Activated CD8-positive, alpha-beta memory T cell treated with anti-CD3 and anti-CD28 coated beads, Interleukin-2, amount 50 U/mL, for 1 hour (primary cell): ENCODE results near the gene ITGAE.
"Not testable (repeated sequence)": the region's sequence is repeated elsewhere in the genome, so short reads cannot be mapped to it uniquely, and the experiment has no call there.

Experiments used
- DNase-seq: peaks from one replicate; pipeline ENCODE4 v3.0.0-alpha.2; 2020; ENCODE audit errors: extremely low read depth

Gene ITGAE

DNA sequence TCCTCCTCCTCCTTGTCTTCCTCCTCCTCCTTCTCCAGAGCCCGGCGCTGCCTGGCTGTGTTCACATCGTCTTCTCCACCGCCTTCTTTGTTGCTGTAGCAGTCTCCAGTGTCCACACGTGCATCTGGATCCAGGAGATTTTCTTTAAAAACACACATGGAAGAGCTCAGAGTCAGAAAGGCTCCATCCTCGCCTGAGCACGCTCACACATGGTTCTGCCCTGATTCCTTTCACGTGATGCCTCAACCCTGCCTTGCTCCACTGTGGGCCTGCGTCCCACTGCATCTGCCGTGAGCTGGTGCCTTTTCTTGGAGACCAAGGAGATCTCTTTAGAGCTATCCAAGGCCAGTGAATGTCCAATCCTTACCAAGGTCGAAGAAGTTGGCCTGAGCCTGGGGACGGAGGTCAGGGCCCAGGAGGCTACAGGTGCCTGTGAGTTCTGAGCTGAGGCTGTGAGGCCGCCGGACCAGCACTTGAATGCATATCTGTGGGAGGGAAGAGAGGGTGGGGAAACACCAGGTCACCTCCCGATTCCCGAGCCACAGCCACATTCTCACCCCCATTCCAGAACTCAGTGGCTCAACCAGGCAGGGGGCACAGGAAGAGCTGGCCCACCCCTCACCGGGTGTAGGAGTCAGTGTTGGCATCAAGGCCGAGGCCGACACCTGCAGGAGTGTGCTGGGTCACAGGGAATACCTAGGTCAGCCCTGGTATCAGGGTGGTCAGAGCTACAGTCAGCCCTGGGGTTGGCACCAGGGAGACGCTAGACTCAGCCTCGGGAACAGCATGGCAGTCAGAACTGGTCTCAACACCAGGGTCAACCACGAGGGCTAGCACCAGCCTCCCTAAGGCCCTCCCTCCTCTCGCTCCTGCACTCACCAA lies 39.7 kb downstream of the ITGAE start:
- no peak for DNase-seq

DNA sequence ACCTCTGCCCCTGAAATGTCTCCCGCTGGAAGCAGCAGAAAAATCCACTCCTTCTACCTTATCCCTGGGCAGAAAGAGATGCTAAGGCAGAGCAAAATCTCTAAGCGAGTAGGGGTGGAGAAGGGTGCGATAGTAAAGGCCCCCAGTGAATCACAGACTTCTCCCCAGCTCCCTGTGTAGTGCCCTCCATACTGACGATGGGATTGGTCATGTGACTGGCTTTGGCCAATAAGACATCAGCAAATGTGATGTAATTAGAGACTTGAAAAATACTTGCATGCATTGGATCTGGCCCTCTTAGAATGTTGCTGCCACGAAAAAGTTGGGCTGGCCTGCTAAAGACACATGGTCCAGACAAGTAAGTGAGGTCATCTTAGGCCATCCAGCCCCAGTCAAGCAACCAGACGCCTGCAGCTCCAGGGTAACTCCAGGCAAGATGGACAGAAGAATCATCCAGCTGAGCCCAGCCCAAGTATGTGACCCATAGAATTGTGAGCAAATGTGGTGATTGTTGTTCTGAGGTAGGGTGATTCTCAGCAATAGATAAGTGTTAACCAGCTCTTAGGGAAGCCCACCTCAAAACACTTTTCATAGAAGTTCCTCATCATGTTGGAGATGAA lies 41.3 kb downstream of the ITGAE start:
- no peak for DNase-seq

DNA sequence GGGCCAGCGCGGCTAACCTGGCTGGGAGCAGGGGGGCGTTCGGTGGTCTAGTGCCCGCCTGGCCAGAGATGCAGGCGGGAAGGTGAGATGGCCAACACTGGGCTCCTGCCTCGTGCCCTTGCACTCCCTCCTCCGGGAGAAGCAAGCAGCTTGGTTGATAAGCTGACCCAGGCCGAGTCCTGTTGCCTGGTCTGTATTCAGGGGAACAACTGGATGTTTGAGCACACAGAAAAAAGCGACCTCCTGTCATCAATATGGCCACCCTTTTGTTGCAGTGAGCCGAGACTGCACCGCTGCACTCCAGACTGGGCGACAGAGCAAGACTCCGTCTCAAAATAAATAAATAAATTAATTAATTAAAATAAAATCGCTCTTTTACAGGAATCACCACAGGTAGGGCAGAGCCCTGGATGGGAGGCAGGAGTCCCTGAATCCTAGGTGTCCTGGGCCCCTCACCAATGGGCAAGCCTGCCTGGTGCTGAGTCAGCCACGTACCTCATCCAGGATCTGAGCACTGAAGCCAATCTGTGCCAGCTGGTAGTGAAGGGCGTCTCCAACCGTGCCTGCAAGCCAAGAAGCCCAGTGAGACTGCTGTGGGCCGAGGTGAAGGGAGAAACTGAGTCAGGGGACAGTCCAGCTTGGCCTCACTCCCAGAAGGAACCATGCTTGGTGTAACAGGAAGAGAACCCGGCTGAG lies 45.5 kb downstream of the ITGAE start:
- DNase-seq, result no peak

DNA sequence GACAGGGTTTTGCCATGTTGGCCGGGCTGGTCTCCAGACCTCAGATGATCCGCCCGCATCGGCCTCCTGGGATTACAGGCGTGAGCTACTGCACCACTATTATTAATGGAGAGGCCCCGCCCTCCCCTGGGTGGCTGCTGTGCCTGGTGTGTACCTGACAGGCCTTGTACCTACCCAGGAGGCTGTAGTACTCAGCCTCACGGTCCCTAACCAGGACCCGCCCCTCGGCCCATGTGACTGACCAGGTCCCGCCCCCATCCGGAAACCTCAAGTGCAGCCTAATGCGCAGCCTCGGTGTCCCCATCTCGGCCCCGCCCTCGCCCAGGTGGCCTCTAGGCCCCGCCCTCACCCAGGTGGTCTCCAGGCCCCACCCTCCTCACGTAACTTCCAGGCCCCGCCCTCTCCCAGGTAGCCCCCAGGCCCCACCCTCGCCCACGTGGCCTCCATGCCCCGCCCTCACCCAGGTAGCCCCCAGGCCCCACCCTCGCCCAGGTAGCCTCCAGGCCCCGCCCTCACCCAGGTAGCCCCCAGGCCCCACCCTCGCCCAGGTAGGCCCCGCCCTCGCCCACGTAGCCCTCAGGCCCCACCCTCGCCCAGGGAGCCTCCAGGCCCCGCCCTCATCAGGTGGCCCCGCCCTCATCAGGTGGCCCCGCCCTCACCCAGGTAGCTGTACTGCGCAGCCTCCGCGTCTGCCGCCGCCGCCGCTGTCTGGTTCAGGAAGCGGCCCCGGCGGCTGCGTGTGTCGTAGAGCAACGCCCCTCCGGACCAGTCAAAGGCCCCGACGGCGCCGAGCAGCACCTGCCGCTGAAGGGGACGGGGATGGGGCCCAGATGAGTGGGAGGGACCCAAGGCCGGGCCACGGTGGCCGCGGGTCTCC lies 46.3 kb downstream of the ITGAE start:
- no peak for DNase-seq

DNA sequence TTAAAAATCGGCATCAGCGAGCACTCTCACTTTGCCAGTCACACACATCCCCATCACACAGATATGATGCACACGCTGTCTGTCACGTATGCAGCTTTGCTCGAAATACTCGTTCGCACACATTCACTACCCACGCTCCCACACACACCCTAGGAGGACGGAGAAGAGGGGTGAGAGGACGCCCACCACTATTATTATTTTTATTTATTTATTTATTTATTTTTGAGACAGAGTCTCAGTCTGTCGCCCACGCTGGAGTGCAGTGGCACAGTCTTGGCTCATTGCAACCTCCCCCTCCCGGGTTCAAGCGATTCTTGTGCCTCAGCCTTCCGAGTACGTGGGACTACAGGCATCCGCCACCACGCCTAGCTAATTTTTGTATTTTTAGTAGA lies 46.9 kb downstream of the ITGAE start:
- DNase-seq, result no peak

DNA sequence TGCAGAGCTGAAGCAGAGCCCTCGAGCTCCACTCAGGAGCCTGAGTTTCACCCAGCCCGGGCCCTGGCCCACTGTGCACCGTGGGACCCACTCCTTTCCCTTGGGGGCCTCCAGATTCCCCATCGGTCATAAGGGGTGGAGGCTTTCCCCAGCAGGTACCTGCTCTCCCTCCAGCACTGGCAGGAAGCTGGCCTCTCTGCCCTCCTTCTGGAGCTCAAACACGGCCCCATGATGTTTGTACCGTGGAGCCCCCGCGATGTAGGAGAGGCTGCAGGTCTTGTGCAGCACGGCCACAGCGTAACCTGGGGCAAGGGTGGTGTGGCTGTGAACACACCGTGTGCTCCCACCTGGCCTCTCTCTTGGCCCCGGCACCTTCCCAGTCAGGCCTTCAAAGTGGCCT lies 47.4 kb downstream of the ITGAE start:
- DNase-seq, result no peak

DNA sequence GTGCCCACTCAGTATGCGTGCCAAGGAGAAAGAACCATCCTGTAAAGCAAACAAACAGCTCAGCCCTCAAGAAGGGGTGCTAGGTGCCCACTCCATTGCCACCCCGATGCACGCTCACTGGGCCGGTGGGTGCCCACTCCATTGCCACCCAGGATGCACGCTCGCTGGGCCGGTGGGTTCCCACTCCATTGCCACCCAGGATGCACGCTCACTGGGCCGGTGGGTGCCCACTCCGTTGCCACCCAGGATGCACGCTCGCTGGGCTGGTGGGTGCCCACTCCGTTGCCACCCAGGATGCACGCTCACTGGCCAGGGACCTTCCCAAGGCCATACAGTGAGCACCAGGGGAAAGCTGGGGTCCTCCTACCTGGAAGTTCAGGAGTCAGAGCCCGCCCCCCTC lies 49.2 kb downstream of the ITGAE start:
- no peak for DNase-seq

DNA sequence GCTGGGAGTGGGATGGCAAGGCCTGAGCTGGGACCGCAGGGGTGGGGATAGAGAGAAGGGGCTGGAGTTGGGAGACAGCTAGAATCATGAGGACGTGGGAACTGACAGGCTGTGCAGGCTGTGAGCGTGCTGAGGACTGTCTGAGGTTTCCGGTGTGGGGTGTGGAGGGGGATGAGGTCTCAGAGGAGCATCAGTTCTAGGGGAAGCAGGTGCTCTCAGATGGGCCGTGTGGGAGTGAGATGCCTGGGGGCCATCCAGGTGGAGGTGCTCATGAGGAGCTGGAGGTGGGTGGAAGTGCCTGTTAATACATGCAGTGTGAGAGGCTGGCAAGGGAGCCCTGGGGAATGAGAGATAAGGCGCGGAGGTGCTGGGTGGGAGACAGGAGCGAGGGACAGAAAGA lies 50.1 kb downstream of the ITGAE start:
- no peak for DNase-seq

DNA sequence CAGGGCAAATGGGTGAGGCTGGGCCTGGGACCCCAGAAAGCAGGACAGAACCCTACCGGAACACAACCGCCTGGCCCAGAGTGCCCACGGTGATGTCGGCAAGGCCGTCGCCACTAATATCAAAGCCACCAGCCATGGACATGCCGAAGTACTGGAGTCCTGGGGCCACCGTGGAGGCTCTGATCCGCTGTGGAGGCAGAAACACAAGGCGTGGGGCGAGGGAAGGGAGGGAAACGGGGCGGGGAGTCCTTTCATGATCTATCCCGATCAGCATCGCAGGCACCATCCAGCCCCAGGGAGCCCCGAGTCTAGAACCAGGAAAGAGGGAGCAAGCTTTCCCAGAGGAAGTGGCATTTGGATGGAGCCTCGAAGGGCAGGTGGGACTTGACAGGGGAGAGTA lies 50.7 kb downstream of the ITGAE start:
- DNase-seq, result no peak

DNA sequence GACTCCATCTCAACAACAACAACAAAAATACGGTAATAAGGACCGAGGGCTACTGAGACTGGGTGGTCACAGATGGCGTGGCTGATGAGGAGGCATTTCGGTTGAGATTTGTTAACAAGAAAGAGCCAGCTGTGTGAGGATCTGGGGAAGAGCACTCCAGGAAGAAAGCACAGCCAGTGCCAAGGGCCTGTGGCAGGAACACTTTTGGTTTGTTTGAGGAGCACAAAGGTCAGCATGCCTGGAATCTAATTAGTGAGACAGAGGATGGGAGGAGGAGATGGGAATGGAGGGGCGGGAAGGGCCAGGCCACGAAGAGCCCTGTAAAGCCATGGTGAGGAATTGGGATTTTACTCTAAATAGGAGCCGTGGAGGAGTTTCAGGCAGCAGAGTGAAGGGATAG lies 52.4 kb downstream of the ITGAE start:
- DNase-seq, result no peak

DNA sequence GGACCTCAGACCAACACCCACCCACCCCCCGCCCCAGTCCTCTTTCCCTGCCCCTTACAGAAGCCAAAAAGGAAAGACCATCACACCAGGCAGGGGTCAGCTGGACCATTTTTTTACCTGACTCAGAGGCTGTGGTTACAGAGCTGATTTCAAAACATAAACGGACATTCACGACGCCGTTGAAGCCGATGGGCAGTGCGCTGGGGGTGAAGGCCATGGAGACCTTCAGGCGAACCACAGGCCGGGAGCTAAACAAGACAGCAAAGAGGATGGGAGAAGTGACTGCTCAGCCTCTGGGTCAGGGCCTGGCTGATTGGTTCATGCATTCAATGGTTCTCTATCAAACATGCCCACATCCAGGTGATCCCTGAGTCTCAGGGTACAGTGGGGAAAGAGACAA lies 53.2 kb downstream of the ITGAE start:
- no peak for DNase-seq

DNA sequence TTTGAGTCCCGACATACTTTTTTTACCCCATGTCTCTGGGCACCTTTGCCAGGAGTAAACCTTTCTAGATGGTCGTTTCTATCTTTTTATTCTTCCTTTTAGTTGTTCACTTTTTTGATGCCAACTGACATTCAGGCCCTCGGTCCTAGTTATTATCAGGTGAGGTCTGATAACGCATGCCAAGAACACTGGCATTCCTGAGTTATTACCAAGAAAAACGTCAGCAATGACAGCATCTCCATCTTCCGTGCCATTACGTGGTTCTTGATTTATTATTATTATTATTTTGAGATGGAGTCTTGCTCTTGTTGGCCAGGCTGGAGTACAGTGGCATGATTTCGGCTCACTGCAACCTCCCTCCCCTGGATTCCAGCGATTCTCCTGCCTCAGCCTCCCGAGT lies 55.9 kb downstream of the ITGAE start:
- DNase-seq, result no peak

DNA sequence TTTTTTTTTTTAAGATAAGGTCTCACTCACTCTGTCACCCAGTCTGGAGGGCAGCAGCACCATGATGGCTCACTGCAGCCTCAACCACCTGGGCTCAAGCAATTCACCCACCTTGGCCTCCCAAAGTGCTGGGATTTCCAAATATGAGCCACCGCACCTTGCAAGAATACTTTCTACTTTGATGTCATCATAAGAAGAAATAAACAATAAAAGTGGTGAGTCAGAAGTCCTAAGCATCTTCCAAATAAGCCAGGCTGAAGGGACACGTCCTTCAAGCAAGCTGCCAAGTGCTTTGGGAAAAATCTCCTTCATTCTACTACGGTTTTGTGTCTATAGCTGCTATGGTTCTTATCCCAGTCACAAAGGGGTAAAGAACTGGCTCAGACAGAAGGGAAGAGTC lies 57.0 kb downstream of the ITGAE start:
- DNase-seq, result no peak

DNA sequence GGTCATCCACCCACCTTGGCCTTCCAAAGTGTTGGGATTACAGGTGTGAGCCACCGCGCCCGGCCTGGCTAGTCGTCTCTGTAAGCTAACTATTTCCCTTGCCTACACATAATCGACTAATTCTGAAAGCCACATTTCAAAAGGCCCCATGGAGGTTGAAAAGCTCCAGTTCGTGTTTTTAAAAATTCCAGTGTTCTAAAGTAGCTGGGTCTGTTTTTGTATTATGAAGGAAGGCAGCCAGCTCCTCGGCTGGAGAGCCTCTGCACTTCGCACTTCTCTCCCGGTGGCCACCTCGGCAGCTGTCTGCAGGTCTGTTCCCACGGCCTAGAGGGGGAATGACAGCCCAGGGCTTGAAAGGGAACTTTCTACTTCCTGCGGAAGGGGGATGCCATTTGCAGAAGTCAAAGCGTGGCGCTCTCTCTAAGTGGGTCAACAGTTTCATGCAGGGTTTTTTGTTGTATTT lies 60.3 kb downstream of the ITGAE start:
- no peak for DNase-seq

DNA sequence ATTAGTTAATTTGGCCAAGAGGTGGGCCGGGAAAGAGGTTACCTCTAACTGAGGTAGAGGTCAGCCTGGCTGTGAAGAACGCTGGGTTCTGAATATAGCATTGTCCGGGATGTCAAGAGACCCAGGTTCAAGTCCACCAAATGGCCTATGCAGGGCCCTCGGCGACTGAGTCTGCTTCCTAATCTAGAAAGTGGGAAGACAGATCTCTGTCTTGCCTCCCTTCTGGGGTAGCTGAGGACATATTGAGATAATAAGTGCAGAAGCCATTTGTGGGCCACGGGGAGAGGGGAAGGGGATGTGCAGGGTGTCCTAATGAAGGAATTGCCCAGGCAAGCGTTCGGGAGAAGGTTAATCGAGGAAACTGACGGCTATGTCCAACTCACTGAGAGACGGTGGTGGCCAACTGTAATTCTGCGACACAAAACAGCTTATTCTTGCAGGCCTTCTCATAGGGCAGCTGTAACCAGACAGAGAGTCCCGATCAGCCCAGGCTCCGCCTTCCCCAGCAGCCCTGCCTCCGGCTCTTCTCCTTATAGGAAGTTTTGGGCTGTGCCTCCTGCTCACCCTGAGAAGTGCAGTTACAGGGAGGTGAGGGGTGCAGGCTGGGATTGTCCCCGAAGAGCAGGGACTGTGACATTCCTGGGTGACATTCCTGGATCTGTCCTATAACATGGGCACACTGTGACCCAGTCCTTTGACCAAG lies 61.4 kb downstream of the ITGAE start:
- no peak for DNase-seq

DNA sequence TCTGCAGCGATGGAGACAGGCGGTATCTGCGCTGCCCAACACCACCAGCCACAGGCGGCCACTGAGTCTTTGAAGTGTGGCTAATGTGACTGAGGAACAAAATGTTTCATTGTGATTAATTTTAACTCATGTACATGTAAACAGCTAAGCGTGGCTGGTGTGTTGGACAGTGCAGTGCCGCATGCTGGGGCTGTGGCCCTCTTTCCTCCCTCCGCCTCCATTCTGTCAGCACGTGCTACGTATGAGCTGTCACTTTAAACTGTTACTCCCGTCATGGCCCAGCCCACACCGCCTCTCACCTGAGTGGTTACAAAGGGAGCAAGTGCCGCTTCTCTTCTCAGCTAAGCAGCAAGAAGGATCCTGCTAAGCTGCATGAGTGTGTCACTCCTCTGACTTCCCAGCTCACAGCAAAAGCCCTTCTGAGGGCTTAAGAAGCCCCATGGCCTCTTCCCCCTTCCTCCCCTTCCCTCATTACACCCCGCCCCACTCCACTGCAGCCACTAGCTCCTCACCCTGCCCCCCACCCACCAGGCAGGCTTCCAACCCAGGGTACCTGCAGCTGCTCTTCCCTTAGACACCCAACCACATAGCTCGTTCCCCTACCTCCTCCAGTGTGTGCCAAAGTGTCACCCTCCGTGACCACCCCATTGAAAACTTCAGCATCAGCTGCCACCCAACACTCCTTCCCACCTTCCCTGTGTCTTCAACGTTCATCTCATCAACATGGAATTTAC lies 62.3 kb downstream of the ITGAE start:
- DNase-seq, result peak; percentile 58

DNA sequence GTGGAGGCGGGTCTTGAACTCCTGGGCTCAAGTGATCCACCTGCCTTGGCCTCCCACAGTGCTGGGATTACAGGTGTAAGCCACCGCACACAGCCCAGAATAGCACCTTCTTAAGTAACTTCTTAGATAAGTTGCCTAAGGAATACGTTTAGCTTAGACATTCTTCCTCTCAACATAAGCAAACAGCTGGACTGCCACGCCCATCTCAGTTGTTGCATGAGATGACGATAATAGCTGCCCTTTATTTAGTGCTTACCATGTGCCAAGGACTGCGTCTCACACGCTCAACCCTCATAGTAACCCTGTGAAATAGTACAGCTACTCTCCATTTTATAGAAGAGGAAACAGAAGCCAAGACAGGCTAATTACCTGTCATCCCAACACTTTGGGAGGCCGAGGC lies 65.5 kb downstream of the ITGAE start:
- DNase-seq, result no peak

DNA sequence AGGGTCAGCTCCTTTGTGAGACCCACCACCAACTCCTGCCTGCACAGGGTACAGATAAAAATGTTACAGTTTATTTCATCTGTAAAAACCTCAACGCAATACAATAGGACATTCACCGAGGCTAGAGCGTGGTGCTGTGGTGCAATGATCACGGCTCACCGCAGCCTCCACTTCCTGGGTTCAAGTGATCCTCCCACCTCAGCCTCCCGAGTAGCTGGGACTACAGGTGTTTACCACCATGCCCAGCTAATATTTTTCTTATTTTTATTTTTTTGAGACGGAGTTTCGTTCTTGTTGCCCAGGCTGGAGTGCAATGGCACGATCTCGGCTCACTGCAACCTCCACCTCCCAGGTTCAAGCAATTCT lies 66.1 kb downstream of the ITGAE start:
- not testable (repeated sequence) for DNase-seq

DNA sequence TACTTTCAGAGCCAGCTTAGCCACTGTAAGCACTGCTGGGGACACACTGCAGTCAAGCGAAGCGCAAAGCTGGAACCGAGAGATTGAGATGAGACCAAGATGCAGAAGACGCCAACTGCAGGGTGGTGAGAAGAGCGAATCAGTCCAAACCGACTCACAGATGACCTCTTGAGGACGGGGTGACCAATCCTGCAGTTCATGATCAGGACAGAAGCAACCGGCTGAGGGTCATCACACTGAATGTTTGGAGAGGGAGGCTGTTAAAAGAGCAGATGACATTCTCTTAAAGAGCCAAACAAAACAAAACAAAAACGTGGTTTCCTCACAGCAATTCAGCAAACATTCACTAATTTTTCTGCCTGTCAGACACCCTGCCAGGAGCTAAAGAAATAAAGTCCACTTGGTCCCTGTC lies 68.8 kb downstream of the ITGAE start:
- no peak for DNase-seq

DNA sequence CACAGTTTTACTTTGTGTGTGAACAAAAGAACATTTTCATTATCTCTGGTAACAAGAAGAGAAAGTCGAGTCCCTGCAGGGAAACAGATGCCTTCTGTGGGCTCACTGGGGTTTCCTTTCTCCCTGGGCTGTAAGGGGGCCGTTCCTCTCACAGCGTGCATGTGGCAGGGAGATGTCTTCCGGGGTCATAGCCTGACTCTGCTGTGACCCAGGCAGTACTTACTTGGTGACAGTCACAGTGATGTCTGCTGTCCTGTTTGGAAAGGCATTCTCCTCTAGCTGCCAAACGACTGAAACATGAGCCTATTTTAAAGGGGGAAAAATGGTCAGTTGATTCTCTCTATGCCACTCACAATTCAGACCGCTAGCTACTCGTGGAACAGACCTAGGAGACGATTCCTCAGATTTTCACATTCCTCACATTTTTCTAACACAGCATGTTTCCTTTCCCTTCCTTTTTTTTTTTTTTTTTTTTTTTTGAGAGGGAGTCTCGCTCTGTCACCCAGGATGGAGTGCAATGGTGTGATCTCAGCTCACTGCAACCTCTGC lies 70.0 kb downstream of the ITGAE start:
- no peak for DNase-seq
